Inflammatory macrophage (primary cell): ENCODE data around the gene KCTD2.
"Not testable (repeated sequence)": the region's sequence is repeated elsewhere in the genome, so short reads cannot be mapped to it uniquely, and the experiment has no call there.

ENCODE experiments used
- DNase-seq, 2 donors: peaks; one replicate each; pipeline ENCODE4 v3.0.0-alpha.2; 2020 to 2022

Gene KCTD2

GRCh38 chr17:75051941-75052340 lies 4.9 kb downstream of the KCTD2 start:
- no peak for DNase-seq

GRCh38 chr17:75059369-75060345 lies 12.6 kb downstream of the KCTD2 start:
- DNase-seq: peak; percentile 70 to 75

- no peak for DNase-seq
These were observed 13.5 kb downstream of the KCTD2 start for GRCh38 chr17:75060434-75061054.

GRCh38 chr17:75061055-75061438 lies 14.0 kb downstream of the KCTD2 start:
- no peak for DNase-seq

- DNase-seq: no peak
These were observed 14.6 kb downstream of the KCTD2 start for GRCh38 chr17:75061618-75062017.

- DNase-seq: no peak
These were observed 16.2 kb downstream of the KCTD2 start for GRCh38 chr17:75063201-75063600.

- no peak for DNase-seq
These were observed 16.6 kb downstream of the KCTD2 start for GRCh38 chr17:75063626-75064025.

GRCh38 chr17:75064040-75064439 lies 17.0 kb downstream of the KCTD2 start:
- DNase-seq: no peak

GRCh38 chr17:75064460-75064859 lies 17.4 kb downstream of the KCTD2 start:
- no peak for DNase-seq

GRCh38 chr17:75064867-75065561 lies 18.0 kb downstream of the KCTD2 start:
- DNase-seq: no peak

- peak in 1 of 2 donors; percentile 27 for DNase-seq
These were observed 18.6 kb downstream of the KCTD2 start for GRCh38 chr17:75065562-75066151.

GRCh38 chr17:75067856-75068255 lies 20.8 kb downstream of the KCTD2 start:
- DNase-seq: no peak

- no peak for DNase-seq
These were observed 21.7 kb downstream of the KCTD2 start for GRCh38 chr17:75068750-75069149.

GRCh38 chr17:75069783-75070182 lies 22.8 kb downstream of the KCTD2 start:
- peak; percentile 37 to 42 for DNase-seq

GRCh38 chr17:75071478-75072271 lies 24.6 kb downstream of the KCTD2 start:
- DNase-seq: not testable (repeated sequence)

GRCh38 chr17:75072909-75073308 lies 25.9 kb downstream of the KCTD2 start:
- DNase-seq: not testable (repeated sequence)

- no peak for DNase-seq
These were observed 26.6 kb downstream of the KCTD2 start for GRCh38 chr17:75073618-75074047.

- peak; percentile 26 to 37 for DNase-seq
These were observed 27.5 kb downstream of the KCTD2 start for GRCh38 chr17:75074532-75074931.

- peak; percentile 55 to 66 for DNase-seq
These were observed 28.7 kb downstream of the KCTD2 start for GRCh38 chr17:75075597-75076336.

GRCh38 chr17:75077072-75077495 lies 30.1 kb downstream of the KCTD2 start:
- no peak for DNase-seq
